Neural cell (in vitro differentiated cells): ENCODE measurements around the gene APOB. TPM values are rescaled to one million over a fixed set of nuclear protein-coding genes. Genes with fewer than 3 reads are reported as not detected.

Source experiments
- H2AFZ ChIP-seq: fragments of 200-600, 300-800 bp; sonication (generic), shearing (Covaris generic); 2 replicates; pipeline ENCODE4 v1.6.0; 2014; ENCODE audit warnings: low read depth, mild to moderate bottlenecking, antibody characterized with exemption, low read length, moderate library complexity
- H3F3A ChIP-seq: fragments of 200-600 bp; shearing (Covaris generic); 2 replicates; pipeline ENCODE4 v1.6.1; 2016; ENCODE audit warnings: mild to moderate bottlenecking, moderate library complexity, mixed read lengths, antibody characterized with exemption, low read length; ENCODE audit not compliant: insufficient read depth, poor library complexity, severe bottlenecking
- H3K27ac ChIP-seq: fragments of 200-600, 300-800 bp; sonication (generic), shearing (Covaris generic); 2 replicates; pipeline ENCODE4 v1.5.1; 2014; ENCODE audit warnings: mild to moderate bottlenecking, low read length, moderate library complexity
- H3K27me3 ChIP-seq: fragments of 300-800, 200-600 bp; sonication (generic), shearing (Covaris generic); 2 replicates; pipeline ENCODE4 v1.6.0; 2014; ENCODE audit warnings: mild to moderate bottlenecking, low read depth, low read length, moderate library complexity; ENCODE audit not compliant: insufficient read depth
- H3K36me3 ChIP-seq: fragments of 300-800, 200-600 bp; sonication (generic), shearing (Covaris generic); 2 replicates; pipeline ENCODE4 v1.5.1; 2014; ENCODE audit warnings: mild to moderate bottlenecking, antibody characterized with exemption, low read length, moderate library complexity; ENCODE audit not compliant: insufficient read depth
- H3K4me2 ChIP-seq: fragments of 300-800, 200-600 bp; sonication (generic), shearing (Covaris generic); 2 replicates; pipeline ENCODE4 v1.6.0; 2014; ENCODE audit warnings: mild to moderate bottlenecking, low read length
- H3K4me3 ChIP-seq: fragments of 300-800, 200-600 bp; sonication (generic), shearing (Covaris generic); 2 replicates; pipeline ENCODE4 v1.5.1; 2014; ENCODE audit warnings: mild to moderate bottlenecking, low read length, moderate library complexity
- H3K79me2 ChIP-seq: fragments of 200-600 bp; shearing (Covaris generic); replicated peaks from 2 replicates; pipeline ENCODE4 v1.6.0; 2014; ENCODE audit warnings: mild to moderate bottlenecking, low read length, moderate library complexity; ENCODE audit not compliant: insufficient read depth
- H3K9ac ChIP-seq: fragments of 300-800, 200-600 bp; sonication (generic), shearing (Covaris generic); 2 replicates; pipeline ENCODE4 v1.6.1; 2016; ENCODE audit warnings: mild to moderate bottlenecking, low read length, mixed read lengths
- H3K9me2 ChIP-seq: fragments of 200-600 bp; shearing (Covaris generic); 2 replicates; pipeline ENCODE4 v1.6.1; 2016; ENCODE audit warnings: mild to moderate bottlenecking, low read length, mixed read lengths; ENCODE audit not compliant: insufficient read depth
- H3K9me3 ChIP-seq: fragments of 200-600, 300-800 bp; sonication (generic), shearing (Covaris generic); 2 replicates; pipeline ENCODE4 v1.6.1; 2016; ENCODE audit warnings: mild to moderate bottlenecking, mixed run types, low read length, moderate library complexity, mixed read lengths
- H4K20me1 ChIP-seq: fragments of 200-600 bp; shearing (Covaris generic); 2 replicates; pipeline ENCODE4 v1.6.1; 2016; ENCODE audit warnings: mild to moderate bottlenecking, mixed run types; ENCODE audit not compliant: insufficient read depth
- EP300 ChIP-seq: fragments of 450-650 bp; conservative IDR thresholded peaks from 2 replicates; pipeline ENCODE4 v1.6.1; 2014; ENCODE audit warnings: antibody characterized with exemption, mild to moderate bottlenecking, moderate library complexity; ENCODE audit not compliant: poor library complexity, severe bottlenecking
- EZH2 ChIP-seq: fragments of 200-600, 300-800 bp; shearing (Covaris generic), sonication (generic); IDR thresholded peaks from 2 replicates; pipeline ENCODE4 v1.6.1; 2014; ENCODE audit warnings: antibody characterized with exemption, low read length, borderline replicate concordance, mild to moderate bottlenecking; ENCODE audit not compliant: insufficient read depth, poor library complexity, severe bottlenecking
- MXI1 ChIP-seq: fragments of 450-650 bp; conservative IDR thresholded peaks from 2 replicates; pipeline ENCODE4 v1.6.1; 2014; ENCODE audit warnings: antibody characterized with exemption, mild to moderate bottlenecking; ENCODE audit not compliant: poor library complexity, severe bottlenecking
- POLR2AphosphoS5 ChIP-seq: IDR thresholded peaks from 2 replicates; pipeline ENCODE4 v1.6.1; 2012
- RAD21 ChIP-seq: fragments of 450-650 bp; conservative IDR thresholded peaks from 2 replicates; pipeline ENCODE4 v1.6.1; 2014; ENCODE audit warnings: antibody characterized with exemption, mild to moderate bottlenecking, moderate library complexity
- REST ChIP-seq: IDR thresholded peaks from 2 replicates; pipeline ENCODE4 v1.6.1; 2012; ENCODE audit warnings: borderline replicate concordance
- SMC3 ChIP-seq: fragments of 450-650 bp; conservative IDR thresholded peaks from 2 replicates; pipeline ENCODE4 v1.6.1; 2014; ENCODE audit warnings: antibody characterized with exemption, mild to moderate bottlenecking, moderate library complexity; ENCODE audit not compliant: poor library complexity
- TAF1 ChIP-seq: IDR thresholded peaks from 2 replicates; pipeline ENCODE4 v1.6.1; 2012; ENCODE audit warnings: low read depth
- polyA plus RNA-seq: library from polyadenylated mRNA; depleted of rRNA; stranded (reverse); fragments of >200 nt; gene quantifications from 2 replicates; pipeline ENCODE4 v1.2.3, GENCODE V29; 2014
- TF ChIP-seq, protein P1 (sequence below): fragments of 450-650 bp; IDR thresholded peaks from 2 replicates; pipeline ENCODE4 v1.5.1; 2014; ENCODE audit warnings: antibody characterized with exemption, mild to moderate bottlenecking, moderate library complexity; ENCODE audit not compliant: poor library complexity, severe bottlenecking

The APOB gene
- polyA plus RNA-seq, 1 donor from 2014 or later, result not detected

- no peak overlapping the region for H2AFZ ChIP-seq
- no peak overlapping the region for H3K27ac ChIP-seq
- no peaks in the 10 kb centered on the region for H4K20me1 ChIP-seq
- no peaks in the 10 kb centered on the region for H3K9me2 ChIP-seq
- no peak overlapping the region for H3K4me2 ChIP-seq
- no peak overlapping the region for H3K9ac ChIP-seq
- H3K36me3 ChIP-seq, result no peaks in the 10 kb centered on the region
- TF ChIP-seq REST, result no peak
- TF ChIP-seq EP300, result no peak
- no peak for TF ChIP-seq TAF1
- TF ChIP-seq, protein P1, sequence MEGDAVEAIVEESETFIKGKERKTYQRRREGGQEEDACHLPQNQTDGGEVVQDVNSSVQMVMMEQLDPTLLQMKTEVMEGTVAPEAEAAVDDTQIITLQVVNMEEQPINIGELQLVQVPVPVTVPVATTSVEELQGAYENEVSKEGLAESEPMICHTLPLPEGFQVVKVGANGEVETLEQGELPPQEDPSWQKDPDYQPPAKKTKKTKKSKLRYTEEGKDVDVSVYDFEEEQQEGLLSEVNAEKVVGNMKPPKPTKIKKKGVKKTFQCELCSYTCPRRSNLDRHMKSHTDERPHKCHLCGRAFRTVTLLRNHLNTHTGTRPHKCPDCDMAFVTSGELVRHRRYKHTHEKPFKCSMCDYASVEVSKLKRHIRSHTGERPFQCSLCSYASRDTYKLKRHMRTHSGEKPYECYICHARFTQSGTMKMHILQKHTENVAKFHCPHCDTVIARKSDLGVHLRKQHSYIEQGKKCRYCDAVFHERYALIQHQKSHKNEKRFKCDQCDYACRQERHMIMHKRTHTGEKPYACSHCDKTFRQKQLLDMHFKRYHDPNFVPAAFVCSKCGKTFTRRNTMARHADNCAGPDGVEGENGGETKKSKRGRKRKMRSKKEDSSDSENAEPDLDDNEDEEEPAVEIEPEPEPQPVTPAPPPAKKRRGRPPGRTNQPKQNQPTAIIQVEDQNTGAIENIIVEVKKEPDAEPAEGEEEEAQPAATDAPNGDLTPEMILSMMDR, result no peak
- TF ChIP-seq POLR2AphosphoS5, result no peak
- TF ChIP-seq MXI1, result no peak
- no peak for TF ChIP-seq RAD21
- TF ChIP-seq EZH2, result no peak
- TF ChIP-seq SMC3, result no peak
- H3F3A ChIP-seq, result no peaks in the 10 kb centered on the region
- H3K4me3 ChIP-seq, result no peak overlapping the region
- no peaks in the 10 kb centered on the region for H3K9me3 ChIP-seq
- H3K27me3 ChIP-seq, result no peaks in the 10 kb centered on the region
- no peaks in the 10 kb centered on the region for H3K79me2 ChIP-seq
These were observed 32.4 kb downstream of the APOB start for GRCh38 chr2:21011453-21011852.

GRCh38 chr2:21010813-21011439 lies 32.9 kb downstream of the APOB start:
- no peaks in the 10 kb centered on the region for H3K9me3 ChIP-seq
- H4K20me1 ChIP-seq, result no peaks in the 10 kb centered on the region
- no peaks in the 10 kb centered on the region for H3K36me3 ChIP-seq
- H3K9ac ChIP-seq, result no peak overlapping the region
- H3K4me3 ChIP-seq, result no peak overlapping the region
- H3K27me3 ChIP-seq, result no peaks in the 10 kb centered on the region
- H3F3A ChIP-seq, result no peaks in the 10 kb centered on the region
- no peak overlapping the region for H2AFZ ChIP-seq
- no peak overlapping the region for H3K4me2 ChIP-seq
- no peaks in the 10 kb centered on the region for H3K9me2 ChIP-seq
- no peaks in the 10 kb centered on the region for H3K79me2 ChIP-seq
- H3K27ac ChIP-seq, result no peak overlapping the region
- TF ChIP-seq TAF1, result no peak
- TF ChIP-seq EZH2, result no peak
- no peak for TF ChIP-seq REST
- no peak for TF ChIP-seq SMC3
- TF ChIP-seq EP300, result no peak
- TF ChIP-seq RAD21, result no peak
- no peak for TF ChIP-seq POLR2AphosphoS5
- no peak for TF ChIP-seq MXI1
- TF ChIP-seq, protein P1, result no peak
